ENCODE results near the gene CCDC57. TPM values are rescaled to one million over a fixed set of nuclear protein-coding genes. Genes with fewer than 3 reads are reported as not detected.

CCDC57 gene
- total RNA-seq, 2 experiments from 2014 or later, result 56.6 to 64.2 TPM

DNA sequence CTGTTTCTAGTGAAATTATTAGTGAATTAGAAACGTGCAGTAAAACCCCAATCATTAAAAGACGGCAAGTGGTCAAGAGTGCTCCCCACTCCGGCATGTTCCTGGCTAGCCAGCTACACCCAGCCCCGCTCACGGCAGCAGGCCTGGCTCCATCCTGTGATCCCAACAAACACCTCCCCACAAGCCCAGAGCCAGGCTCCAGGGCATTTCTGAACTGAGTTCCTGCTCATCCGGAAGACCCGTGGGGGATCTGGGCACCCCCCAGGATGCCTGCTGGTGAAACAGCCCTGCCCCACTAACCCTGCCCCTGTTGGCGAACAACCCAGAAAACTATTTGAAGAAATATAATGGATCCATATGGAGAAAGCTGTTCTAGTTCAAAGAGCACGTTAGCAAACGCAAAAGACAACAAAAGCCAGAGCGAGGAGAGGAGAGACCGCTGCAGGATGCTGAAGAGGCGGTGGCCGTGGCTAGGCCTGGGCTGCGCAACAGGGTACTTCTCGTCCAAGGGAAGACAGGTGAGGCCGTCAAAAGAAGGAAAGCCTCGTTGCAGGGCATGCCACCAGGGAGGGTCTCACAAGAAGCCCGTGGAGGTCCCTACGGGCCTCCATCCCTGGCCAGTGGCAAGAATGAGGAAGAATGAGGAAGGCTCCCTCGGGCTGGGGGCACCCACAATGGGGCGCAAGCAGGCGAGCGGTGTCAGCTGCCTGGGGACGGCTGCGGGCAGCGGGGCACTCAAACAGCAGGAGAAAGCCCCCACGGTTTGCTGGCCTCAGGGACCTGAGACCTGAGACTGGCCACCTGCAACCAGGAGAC lies 35.4 kb upstream of the CCDC57 start:
- Mint-ChIP-seq H3K36me3 (ENCODE audit: low read depth) (peaks cover 73% of the 10 kb centered on the region), H3K4me3 (no peak overlapping the region), H3K27me3 (no peaks in the 10 kb centered on the region), H3K9me3 (no peaks in the 10 kb centered on the region), H3K4me1 (ENCODE audit: low read depth) (peaks cover 15% of the 10 kb centered on the region), H3K27ac (peak overlapping the region; percentile 21)
- DNase-seq, result no peak
- no peak for ATAC-seq
- intact Hi-C loops (cut with micrococcal nuclease), result no loop called here
- POLR2A ChIA-PET, result interaction anchor here (1.0 to 1.7 kb wide), 3 partner anchors 16 to 51 kb away, joined by 3 to 4 read pairs (median 4); no protein-coding TSS in a partner anchor
- CTCF ChIA-PET, result no interaction called here
- TF ChIP-seq, protein P1, sequence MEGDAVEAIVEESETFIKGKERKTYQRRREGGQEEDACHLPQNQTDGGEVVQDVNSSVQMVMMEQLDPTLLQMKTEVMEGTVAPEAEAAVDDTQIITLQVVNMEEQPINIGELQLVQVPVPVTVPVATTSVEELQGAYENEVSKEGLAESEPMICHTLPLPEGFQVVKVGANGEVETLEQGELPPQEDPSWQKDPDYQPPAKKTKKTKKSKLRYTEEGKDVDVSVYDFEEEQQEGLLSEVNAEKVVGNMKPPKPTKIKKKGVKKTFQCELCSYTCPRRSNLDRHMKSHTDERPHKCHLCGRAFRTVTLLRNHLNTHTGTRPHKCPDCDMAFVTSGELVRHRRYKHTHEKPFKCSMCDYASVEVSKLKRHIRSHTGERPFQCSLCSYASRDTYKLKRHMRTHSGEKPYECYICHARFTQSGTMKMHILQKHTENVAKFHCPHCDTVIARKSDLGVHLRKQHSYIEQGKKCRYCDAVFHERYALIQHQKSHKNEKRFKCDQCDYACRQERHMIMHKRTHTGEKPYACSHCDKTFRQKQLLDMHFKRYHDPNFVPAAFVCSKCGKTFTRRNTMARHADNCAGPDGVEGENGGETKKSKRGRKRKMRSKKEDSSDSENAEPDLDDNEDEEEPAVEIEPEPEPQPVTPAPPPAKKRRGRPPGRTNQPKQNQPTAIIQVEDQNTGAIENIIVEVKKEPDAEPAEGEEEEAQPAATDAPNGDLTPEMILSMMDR (IDR thresholded peaks at IDR 0.05), result no peak

DNA sequence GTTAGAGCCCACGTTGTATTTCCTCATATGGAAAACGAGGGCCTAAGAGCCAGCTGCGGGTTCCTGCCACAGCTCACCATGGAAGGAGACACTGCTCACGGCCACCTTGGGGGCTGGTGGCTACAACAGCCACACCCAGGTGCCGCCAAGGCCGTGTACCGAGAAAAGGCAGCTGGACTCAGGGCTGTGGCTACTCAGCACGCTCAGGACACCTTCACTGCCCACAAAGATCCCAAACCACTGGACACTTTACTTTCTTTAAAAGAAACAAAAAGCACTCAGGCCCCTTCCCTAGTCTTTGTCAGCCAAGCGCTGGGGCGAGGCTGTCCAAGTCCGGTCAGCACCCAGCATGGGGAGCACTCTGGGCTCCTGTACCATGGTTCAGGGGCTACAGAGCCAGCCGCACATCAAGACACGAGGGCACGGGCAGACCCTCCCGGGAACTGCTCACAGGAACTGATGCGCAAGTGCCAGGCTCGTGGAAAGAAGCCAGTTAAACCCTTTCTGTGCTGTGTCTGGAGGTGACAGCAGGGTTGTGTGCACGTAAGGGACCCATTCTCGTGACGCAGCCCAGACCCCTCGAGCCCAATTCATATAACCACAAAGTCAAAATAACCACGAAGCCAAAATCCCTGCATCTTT lies 34.7 kb upstream of the CCDC57 start:
- Mint-ChIP-seq H3K9me3 (no peaks in the 10 kb centered on the region), H3K4me1 (ENCODE audit: low read depth) (peaks cover 20% of the 10 kb centered on the region), H3K27ac (peak overlapping the region; percentile 74), H3K4me3 (no peak overlapping the region), H3K27me3 (no peaks in the 10 kb centered on the region), H3K36me3 (ENCODE audit: low read depth) (peaks cover 70% of the 10 kb centered on the region)
- ChIA-PET CTCF (interaction anchor here (1.7 kb wide), 1 partner anchor 12 kb away, joined by 6 read pairs; no protein-coding TSS in a partner anchor), POLR2A (interaction anchor here (1.5 kb wide), 1 partner anchor 51 kb away, joined by 4 read pairs; no protein-coding TSS in a partner anchor)
- ATAC-seq (no peak), DNase-seq (no peak)
- intact Hi-C loops (cut with micrococcal nuclease), result no loop called here
- TF ChIP-seq, protein P1 (IDR thresholded peaks at IDR 0.05), result no peak

DNA sequence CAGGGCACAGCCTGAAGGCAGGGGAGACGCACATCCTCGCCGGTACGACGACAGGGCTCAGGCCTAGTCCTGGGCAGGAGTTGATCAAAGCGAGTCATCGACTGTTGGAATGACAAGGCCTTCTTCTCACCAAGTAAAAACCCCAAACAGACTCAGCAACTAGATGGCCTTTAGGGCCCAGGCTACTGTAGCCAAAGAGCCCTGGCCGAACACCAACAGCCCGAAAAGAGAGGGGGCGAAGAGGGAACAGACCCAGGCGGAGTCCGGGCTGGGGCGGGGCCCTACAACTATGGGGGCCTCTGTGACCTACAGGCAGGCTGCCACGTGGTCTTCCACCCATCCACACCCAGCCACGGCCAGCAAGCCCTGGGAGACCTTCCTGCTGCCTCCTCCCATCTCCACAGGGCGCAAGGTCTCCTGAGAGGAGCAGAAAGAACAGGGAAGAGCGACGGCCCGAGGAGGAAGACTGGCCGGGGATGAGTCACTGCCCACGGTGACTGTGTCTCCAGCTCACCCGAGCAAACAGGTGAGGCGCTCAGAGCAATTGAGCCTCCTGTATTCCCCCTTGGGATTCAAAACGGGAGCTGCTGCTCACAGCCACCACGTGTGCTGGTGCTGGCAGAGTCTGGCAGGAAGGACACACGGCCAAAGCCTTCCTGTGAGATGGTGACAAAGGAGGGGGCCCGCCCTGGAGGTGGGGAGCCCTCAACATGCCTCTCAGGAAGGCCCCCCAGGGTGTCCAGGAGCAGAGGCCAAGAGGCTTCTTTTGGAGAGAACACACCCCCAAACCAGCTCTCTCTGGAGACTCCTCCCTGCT lies 33.9 kb upstream of the CCDC57 start:
- peaks cover 25% of the 10 kb centered on the region for H3K4me1 Mint-ChIP-seq (ENCODE audit: low read depth)
- no peak for ATAC-seq
- intact Hi-C loops (cut with micrococcal nuclease), result no loop called here
- no peaks in the 10 kb centered on the region for H3K9me3 Mint-ChIP-seq
- ChIA-PET CTCF (interaction anchor here (1.7 kb wide), 1 partner anchor 11 kb away, joined by 6 read pairs; no protein-coding TSS in a partner anchor), POLR2A (interaction anchor here (1.1 to 1.5 kb wide), 2 partner anchors 52 to 75 kb away, joined by 3 to 4 read pairs; no protein-coding TSS in a partner anchor)
- H3K27ac Mint-ChIP-seq, result peak overlapping the region; percentile 74
- no peak for DNase-seq
- H3K4me3 Mint-ChIP-seq, result no peak overlapping the region
- H3K36me3 Mint-ChIP-seq (ENCODE audit: low read depth), result peaks cover 63% of the 10 kb centered on the region
- TF ChIP-seq, protein P1 (IDR thresholded peaks at IDR 0.05), result no peak
- H3K27me3 Mint-ChIP-seq, result no peaks in the 10 kb centered on the region

- Mint-ChIP-seq H3K36me3 (ENCODE audit: low read depth) (peaks cover 57% of the 10 kb centered on the region), H3K27ac (peak overlapping the region; percentile 74), H3K9me3 (no peaks in the 10 kb centered on the region), H3K4me1 (ENCODE audit: low read depth) (peaks cover 30% of the 10 kb centered on the region), H3K4me3 (no peak overlapping the region), H3K27me3 (no peaks in the 10 kb centered on the region)
- intact Hi-C loops (cut with micrococcal nuclease), result no loop called here
- DNase-seq (no peak), ATAC-seq (no peak)
- CTCF ChIA-PET, result interaction anchor here (1.7 kb wide), 1 partner anchor 10 kb away, joined by 6 read pairs; no protein-coding TSS in a partner anchor
- POLR2A ChIA-PET, result interaction anchor here (0.7 to 1.6 kb wide), 5 partner anchors 9 to 193 kb away, joined by 3 to 4 read pairs (median 3); no protein-coding TSS in a partner anchor
- TF ChIP-seq, protein P1 (IDR thresholded peaks at IDR 0.05), result no peak
These were observed 33.4 kb upstream of the CCDC57 start for GRCh38 chr17:82246040-82246364.

Measured in activated CD8-positive, alpha-beta T cell treated with anti-CD3 and anti-CD28 coated beads for 36 hours (primary cell).